HepG2 (cell line): Measurements from ENCODE around the gene BCAS4. TPM values are rescaled to one million over a fixed set of nuclear protein-coding genes. Genes with fewer than 3 reads are reported as not detected.
A peak's percentile ranks its signal among the peaks of the same experiment; 100 is the strongest.

Experiments used
- ATAC-seq: fragments of 200-7000 bp; cut with Tn5 transposase; 3 replicates; pipeline ENCODE4 v1.9.1; 2020; ENCODE audit warnings: mild to moderate bottlenecking, moderate library complexity
- BruUV-seq: library from RNA; stranded (reverse); fragments of 400-500 nt; replicated peaks from 2 replicates; lab custom pipeline; 2021; lab: Mats Ljungman, UMichigan
- CTCF ChIA-PET: fragments of 300-600 bp; formaldehyde crosslinking; extraction: SDS; loops from one replicate; lab custom pipeline; 2021; ENCODE audit warnings: low total read pairs, inconsistent platforms, low intra/inter-chr PET ratio; lab: Yijun Ruan, JAX
- POLR2A ChIA-PET: fragments of 350-600 bp; sonication (Branson Sonifier 250); formaldehyde crosslinking; loops from one replicate; lab custom pipeline; 2020; ENCODE audit warnings: antibody characterized with exemption, inconsistent platforms; lab: Yijun Ruan, JAX
- DNase-seq: peaks from one replicate; pipeline ENCODE4 v3.0.0-alpha.2; 2015; ENCODE audit warnings: low spot score
- FAIRE-seq: peaks from 3 replicates; lab custom pipeline; 2011; peaks lifted over from hg19 to GRCh38; lab: Jason Lieb, UNC
- H2AFZ ChIP-seq: one replicate; pipeline ENCODE4 v1.6.1; 2011; ENCODE audit warnings: low read length, inconsistent platforms
- H3K27ac ChIP-seq: fragments of 300-600 bp; 3 replicates; pipeline ENCODE4 v1.8.0; 2011; ENCODE audit warnings: mixed run types, mild to moderate bottlenecking, mixed read lengths, low read length, inconsistent platforms; ENCODE audit not compliant: insufficient read depth; ENCODE audit errors: extremely low read length
- H3K27me3 ChIP-seq, 2 experiments: fragments of 200-600 bp in 1 of 2; 2 replicates in 1 of 2; 3 replicates in 1 of 2; pipeline versions ENCODE4 v1.6.0 to v1.8.0; 2011; ENCODE audit warnings: low read length in 2 of 2, mild to moderate bottlenecking in 2 of 2, moderate library complexity in 2 of 2, inconsistent platforms in 1 of 2; ENCODE audit not compliant: insufficient read depth in 2 of 2, control insufficient read depth in 1 of 2
- H3K36me3 ChIP-seq, 2 experiments: fragments of 200-600 bp in 1 of 2; replicated peaks in 1 of 2; 2 replicates in 1 of 2; 3 replicates in 1 of 2; pipeline versions ENCODE4 v1.5.1 to v1.8.0; 2011; ENCODE audit warnings: low read length in 2 of 2, inconsistent platforms in 1 of 2; ENCODE audit not compliant: insufficient read depth in 2 of 2, control insufficient read depth in 1 of 2
- H3K4me1 ChIP-seq: 2 replicates; pipeline ENCODE4 v1.5.1; 2012; ENCODE audit warnings: low read length, inconsistent platforms; ENCODE audit not compliant: insufficient read depth
- H3K4me2 ChIP-seq: 2 replicates; pipeline ENCODE4 v1.6.0; 2011; ENCODE audit warnings: low read depth, low read length, inconsistent platforms
- H3K4me3 ChIP-seq, 3 experiments: fragments of 200-600 bp in 1 of 3; sonication (generic), shearing (Covaris generic) in 1 of 3; replicated peaks in 1 of 3; 2 replicates each; pipeline ENCODE4 v1.5.1; 2011 to 2016; ENCODE audit warnings: low read length in 3 of 3, inconsistent platforms in 2 of 3, low read depth in 2 of 3, mild to moderate bottlenecking in 2 of 3, control low read depth in 1 of 3, mixed read lengths in 1 of 3; ENCODE audit not compliant: insufficient read depth in 1 of 3
- H3K79me2 ChIP-seq: one replicate; pipeline ENCODE4 v1.6.1; 2011; ENCODE audit warnings: low read length, inconsistent platforms; ENCODE audit not compliant: insufficient read depth
- H3K9ac ChIP-seq: 2 replicates; pipeline ENCODE4 v1.6.0; 2011; ENCODE audit warnings: mild to moderate bottlenecking, low read depth, low read length, inconsistent platforms; ENCODE audit not compliant: insufficient read depth
- H3K9me3 ChIP-seq: 2 replicates; pipeline ENCODE4 v1.5.1; 2012; ENCODE audit warnings: mild to moderate bottlenecking, low read length
- H4K20me1 ChIP-seq: 2 replicates; pipeline ENCODE4 v1.6.0; 2011; ENCODE audit warnings: inconsistent platforms, mild to moderate bottlenecking, low read length, moderate library complexity; ENCODE audit not compliant: insufficient read depth
- ATF7 ChIP-seq, 2 experiments: fragments of 450-650 bp in 1 of 2; sonication (generic) in 1 of 2; formaldehyde crosslinking in 1 of 2; IDR thresholded peaks; 2 replicates each; pipeline versions ENCODE4 v1.4.0 to v1.6.1; 2016 to 2020; ENCODE audit warnings: antibody characterized with exemption in 1 of 2, mild to moderate bottlenecking in 1 of 2, missing genetic modification reagents in 1 of 2
- CREB1 ChIP-seq, 2 experiments: fragments of 450-650 bp in 1 of 2; IDR thresholded peaks; 2 replicates each; pipeline ENCODE4 v1.6.1; 2016 to 2017; ENCODE audit warnings: control low read depth in 1 of 2, mild to moderate bottlenecking in 1 of 2, missing compliant biosample characterization in 1 of 2, missing genetic modification characterization in 1 of 2
- ZBTB20 ChIP-seq: sonication (generic); formaldehyde crosslinking; IDR thresholded peaks from 2 replicates; pipeline ENCODE4 v1.8.1; 2023; ENCODE audit warnings: missing genetic modification reagents, low read depth, mild to moderate bottlenecking, borderline replicate concordance
- ZBTB21 ChIP-seq: sonication (generic); formaldehyde crosslinking; IDR thresholded peaks from 2 replicates; pipeline ENCODE4 v1.4.0; 2020; ENCODE audit warnings: missing genetic modification reagents
- ZBTB33 ChIP-seq: sonication (generic); formaldehyde crosslinking; IDR thresholded peaks from 2 replicates; pipeline ENCODE4 v1.4.0; 2020; ENCODE audit warnings: missing genetic modification reagents
- ZNF609 ChIP-seq: sonication (generic); formaldehyde crosslinking; IDR thresholded peaks from 2 replicates; pipeline ENCODE4 v1.4.0; 2020; ENCODE audit warnings: mild to moderate bottlenecking, missing genetic modification reagents, borderline replicate concordance
- WGBS: methylation state at CpG from one replicate; pipeline ENCODE4 v1.1.6; 2017; ENCODE audit warnings: low lambda C conversion rate; 5-methylcytosine and 5-hydroxymethylcytosine counted together
- in situ Hi-C: cut with HindIII; loops from 2 replicates; pipeline ENCODE4 v1.10.0; 2017; ENCODE audit warnings: low pct_unique_long_range_greater_than_20kb; ENCODE audit not compliant: extremely low pct_ligation_motif_present
- intact Hi-C: fragments of 100-400 bp; cut with micrococcal nuclease; formaldehyde crosslinking; loops from one replicate; pipeline ENCODE4 v1.10.0; 2022; ENCODE audit not compliant: unreplicated experiment
- polyA plus RNA-seq, 8 experiments: library from polyadenylated mRNA; depleted of rRNA in 3 of 8; stranded (reverse) in 7 of 8; unstranded in 1 of 8; fragments of >200 nt; fragmentation: Illumina TruSeq in 4 of 8; extraction: Trizol in 4 of 8; gene quantifications; 2 replicates each; pipeline versions ENCODE4 v1.2.1 to v1.2.3, GENCODE V29; 2011 to 2016; ENCODE audit warnings: low read depth in 4 of 8, missing spikeins in 1 of 8, mixed read lengths in 1 of 8; ENCODE audit not compliant: insufficient read depth in 1 of 8
- total RNA-seq, 5 experiments: library from RNA; depleted of rRNA; stranded (reverse); fragments of >200 nt; fragmentation: Illumina TruSeq; extraction: Trizol; gene quantifications; 2 replicates each; pipeline ENCODE4 v1.2.3, GENCODE V29; 2016; ENCODE audit warnings: low read depth in 1 of 5

BCAS4 gene
- total and polyA plus RNA-seq, 2 of the 13 experiments (the other 11 are each of a cell fraction or from before 2014, with no cell fraction given): 7.2 to 8.0 TPM

- in situ Hi-C loops: no loop called here
- Histone ChIP-seq H3K27ac (no peak overlapping the region), H3K79me2 (peaks cover 26% of the 10 kb centered on the region), H3K4me3 (no peak overlapping the region), H3K4me1 (peaks cover 18% of the 10 kb centered on the region), H2AFZ (no peak overlapping the region), H4K20me1 (peaks cover 23% of the 10 kb centered on the region), H3K9ac (no peak overlapping the region), H3K27me3 (no peaks in the 10 kb centered on the region), H3K36me3 (peaks cover 19 to 70% of the 10 kb centered on the region in 2 experiments), H3K4me2 (no peak overlapping the region), H3K9me3 (no peaks in the 10 kb centered on the region)
- FAIRE-seq (no peak), DNase-seq (no peak), ATAC-seq (no peak)
- TF ChIP-seq ZBTB33 (CRISPR knock-in tag): peak; percentile 63; the same call in 1 of the 2 replicates
- peak; percentile 88 for TF ChIP-seq CREB1 (IDR thresholded peaks at IDR 0.05)
- TF ChIP-seq CREB1 (CRISPR knock-in tag; IDR thresholded peaks at IDR 0.05): no peak
- TF ChIP-seq ATF7 (IDR thresholded peaks at IDR 0.05): peak; percentile 92
- TF ChIP-seq ATF7 (CRISPR knock-in tag; IDR thresholded peaks at IDR 0.05): no peak
- TF ChIP-seq ZBTB20 (CRISPR knock-in tag): no peak
- TF ChIP-seq ZBTB21: peak; percentile 44; the same call in 1 of the 2 replicates
- no peak for TF ChIP-seq ZNF609 (CRISPR knock-in tag)
- WGBS: 98% methylated on average over 7 of the region's 7 CpGs
- CTCF ChIA-PET: no interaction called here
- intact Hi-C loops: no loop called here
- POLR2A ChIA-PET: no interaction called here
- no TSS peak for BruUV-seq
Observed at GRCh38 chr20:50900261-50900660, 105.4 kb downstream of the BCAS4 start.
